K562 (cell line): ENCODE results near the gene GVQW3. TPM values are rescaled to one million over a fixed set of nuclear protein-coding genes. Genes with fewer than 3 reads are reported as not detected.

Source experiments
- ATAC-seq: fragments of 200-7000 bp; cut with Tn5 transposase; 3 replicates; pipeline ENCODE4 v1.9.1; 2020; ENCODE audit warnings: moderate library complexity
- BruUV-seq: library from RNA; stranded (reverse); fragments of 400-500 nt; replicated peaks from 2 replicates; lab custom pipeline; 2021; lab: Mats Ljungman, UMichigan
- CTCF ChIA-PET: fragments of 300-600 bp; formaldehyde crosslinking; extraction: SDS; loops from one replicate; lab custom pipeline; 2021; ENCODE audit warnings: low intra/inter-chr PET ratio; lab: Yijun Ruan, JAX
- POLR2A ChIA-PET: fragments of 300-600, 350-650 bp; sonication (Branson Sonifier 250); formaldehyde crosslinking; extraction: SDS; loops from one replicate; lab custom pipeline; 2021; ENCODE audit warnings: antibody characterized with exemption, inconsistent platforms; lab: Yijun Ruan, JAX
- DNase-seq, 4 experiments: peaks; one replicate each; pipeline versions ENCODE4 v3.0.0 to v3.0.0-alpha.2; 2011 to 2018; ENCODE audit warnings: low spot score in 3 of 4, mixed read lengths in 3 of 4; ENCODE audit errors: extremely low read depth in 1 of 4
- FAIRE-seq: peaks from 2 replicates; lab custom pipeline; 2011; peaks lifted over from hg19 to GRCh38; lab: Jason Lieb, UNC
- H2AFZ ChIP-seq: 2 replicates; pipeline ENCODE4 v1.6.0; 2011; ENCODE audit warnings: low read depth, low read length, control low read depth, inconsistent platforms
- H3K27ac ChIP-seq: fragments of 200-600 bp; 3 replicates; pipeline ENCODE4 v1.8.0; 2011; ENCODE audit warnings: low read depth, mild to moderate bottlenecking, control low read depth, inconsistent platforms, low read length, moderate library complexity, mixed read lengths; ENCODE audit errors: extremely low read depth
- H3K27me3 ChIP-seq, 2 experiments: fragments of 300-600 bp in 1 of 2; 2 replicates in 1 of 2; 3 replicates in 1 of 2; pipeline versions ENCODE4 v1.6.0 to v1.8.0; 2011; ENCODE audit warnings: inconsistent platforms in 2 of 2, low read length in 2 of 2, mild to moderate bottlenecking in 1 of 2, mixed read lengths in 1 of 2, moderate library complexity in 1 of 2; ENCODE audit not compliant: control insufficient read depth in 2 of 2, insufficient read depth in 2 of 2
- H3K36me3 ChIP-seq: fragments of 300-600 bp; 3 replicates; pipeline ENCODE4 v1.8.0; 2011; ENCODE audit warnings: mild to moderate bottlenecking, low read length, inconsistent platforms; ENCODE audit not compliant: control insufficient read depth, insufficient read depth
- H3K4me1 ChIP-seq, 2 experiments: fragments of 200-600 bp in 1 of 2; replicated peaks in 1 of 2; 2 replicates in 1 of 2; 3 replicates in 1 of 2; pipeline versions ENCODE4 v1.5.1 to v1.8.0; 2011; ENCODE audit warnings: inconsistent platforms in 2 of 2, low read length in 2 of 2, mild to moderate bottlenecking in 1 of 2, mixed read lengths in 1 of 2, moderate library complexity in 1 of 2; ENCODE audit not compliant: control insufficient read depth in 2 of 2, insufficient read depth in 2 of 2
- H3K4me2 ChIP-seq: 2 replicates; pipeline ENCODE4 v1.6.1; 2011; ENCODE audit warnings: low read length, control low read depth, inconsistent platforms, mixed read lengths; ENCODE audit not compliant: insufficient read depth
- H3K4me3 ChIP-seq: fragments of 200-600 bp; sonication (generic), shearing (Covaris generic); 2 replicates; pipeline ENCODE4 v1.5.1; 2016; ENCODE audit warnings: control low read depth, inconsistent platforms
- H3K79me2 ChIP-seq: fragments of 200-600 bp; 3 replicates; pipeline ENCODE4 v1.8.0; 2011; ENCODE audit warnings: low read length, inconsistent platforms; ENCODE audit not compliant: control insufficient read depth, insufficient read depth
- H3K9ac ChIP-seq, 2 experiments: 2 replicates each; pipeline versions ENCODE4 v1.6.0 to v1.6.1; 2011; ENCODE audit warnings: low read depth in 2 of 2, low read length in 2 of 2, control low read depth in 1 of 2, inconsistent platforms in 1 of 2, mild to moderate bottlenecking in 1 of 2, mixed read lengths in 1 of 2; ENCODE audit not compliant: insufficient read depth in 1 of 2
- H3K9me1 ChIP-seq: one replicate; pipeline ENCODE4 v1.6.0; 2011; ENCODE audit warnings: inconsistent platforms, mild to moderate bottlenecking, low read length, moderate library complexity; ENCODE audit not compliant: control insufficient read depth, insufficient read depth
- H3K9me3 ChIP-seq: replicated peaks from 2 replicates; pipeline ENCODE4 v1.5.1; 2011; ENCODE audit warnings: low read depth, low read length, inconsistent platforms; ENCODE audit not compliant: control insufficient read depth, insufficient read depth
- H4K20me1 ChIP-seq: replicated peaks from 2 replicates; pipeline ENCODE4 v1.6.1; 2011; ENCODE audit warnings: low read length, inconsistent platforms, mixed read lengths; ENCODE audit not compliant: control insufficient read depth, insufficient read depth
- BRCA1 ChIP-seq, 2 experiments: fragments of 450-650 bp in 1 of 2; sonication (generic) in 1 of 2; formaldehyde crosslinking in 1 of 2; IDR thresholded peaks; 2 replicates each; pipeline versions ENCODE4 v1.5.0 to v1.6.1; 2017 to 2020; ENCODE audit warnings: mild to moderate bottlenecking in 1 of 2, missing genetic modification reagents in 1 of 2
- CEBPB ChIP-seq: fragments of 450-650 bp; IDR thresholded peaks from 2 replicates; pipeline ENCODE4 v1.6.1; 2016; ENCODE audit warnings: missing genetic modification characterization, missing compliant biosample characterization
- DPF2 ChIP-seq: fragments of 450-650 bp; IDR thresholded peaks from 2 replicates; pipeline ENCODE4 v1.6.1; 2016
- GATA2 ChIP-seq: sonication (generic); formaldehyde crosslinking; IDR thresholded peaks from 2 replicates; pipeline ENCODE4 v1.4.0; 2020; ENCODE audit warnings: mild to moderate bottlenecking, missing genetic modification reagents
- KAT8 ChIP-seq: fragments of 450-650 bp; IDR thresholded peaks from 2 replicates; pipeline ENCODE4 v1.6.1; 2016; ENCODE audit warnings: low read depth, mild to moderate bottlenecking
- KLF13 ChIP-seq: fragments of 450-650 bp; IDR thresholded peaks from 2 replicates; pipeline ENCODE4 v1.6.1; 2016; ENCODE audit warnings: missing genetic modification characterization, low read depth, mild to moderate bottlenecking, missing compliant biosample characterization, moderate library complexity, borderline replicate concordance
- MEF2A ChIP-seq: IDR thresholded peaks from 2 replicates; pipeline ENCODE4 v1.6.1; 2011; ENCODE audit warnings: low read depth, mild to moderate bottlenecking, low read length, moderate library complexity; ENCODE audit not compliant: control insufficient read depth
- NFRKB ChIP-seq: fragments of 450-650 bp; IDR thresholded peaks from 2 replicates; pipeline ENCODE4 v1.6.1; 2016; ENCODE audit warnings: low read depth
- SLC30A9 ChIP-seq: fragments of 250-450 bp; sonication (Bioruptor Pico); IDR thresholded peaks from 2 replicates; pipeline ENCODE4 v1.8.0; 2022; ENCODE audit warnings: mild to moderate bottlenecking, moderate library complexity
- SMAD1 ChIP-seq: fragments of 150-350 bp; IDR thresholded peaks from 2 replicates; pipeline ENCODE4 v1.6.1; 2014; ENCODE audit warnings: low read length, low read depth; ENCODE audit not compliant: partially characterized antibody
- ZNF12 ChIP-seq: sonication (generic); formaldehyde crosslinking; IDR thresholded peaks from 2 replicates; pipeline ENCODE4 v1.4.0; 2020; ENCODE audit warnings: mild to moderate bottlenecking, missing genetic modification reagents
- ZNF77 ChIP-seq: fragments of 250-450 bp; sonication (Bioruptor Pico); IDR thresholded peaks from 2 replicates; pipeline ENCODE4 v1.5.0; 2020
- ZSCAN32 ChIP-seq: fragments of 450-650 bp; formaldehyde crosslinking; IDR thresholded peaks from 2 replicates; pipeline ENCODE4 v1.4.0; 2020; ENCODE audit warnings: mild to moderate bottlenecking, moderate library complexity
- ZZZ3 ChIP-seq: fragments of 450-650 bp; IDR thresholded peaks from 2 replicates; pipeline ENCODE4 v1.6.1; 2016; ENCODE audit warnings: antibody characterized with exemption, mild to moderate bottlenecking, moderate library complexity
- WGBS: fragments of 100-300 bp; shearing (Covaris generic); methylation state at CpG from one replicate; pipeline ENCODE4 v1.1.6; 2016; ENCODE audit warnings: low coverage, mixed read lengths; ENCODE audit not compliant: insufficient coverage; ENCODE audit errors: missing lambda C conversion rate; 5-methylcytosine and 5-hydroxymethylcytosine counted together
- in situ Hi-C: fragments of 300-500 bp; cut with MboI; formaldehyde crosslinking; loops from 4 replicates; pipeline ENCODE4 v1.15.0; 2018; ENCODE audit warnings: inconsistent platforms, mixed read lengths
- intact Hi-C: fragments of 100-400 bp; cut with micrococcal nuclease; formaldehyde crosslinking; loops from 2 replicates; pipeline ENCODE4 v1.14.2; 2022
- polyA plus RNA-seq, 8 experiments: library from polyadenylated mRNA; depleted of rRNA in 4 of 8; stranded (reverse) in 5 of 8; unstranded in 3 of 8; fragments of >200 nt; fragmentation: Nextera tagmentation in 2 of 8; fragmentation: Illumina TruSeq in 1 of 8; extraction: Ambion mirVana in 2 of 8; extraction: Trizol in 1 of 8; gene quantifications; 2 replicates each; pipeline versions ENCODE4 v1.2.1 to v1.2.3, GENCODE V29; 2011 to 2014; ENCODE audit warnings: inconsistent platforms in 1 of 8, missing spikeins in 1 of 8
- total RNA-seq, 7 experiments: library from RNA; depleted of rRNA in 6 of 7; stranded (reverse); fragments of >200 nt in 6 of 7; fragmentation: Illumina TruSeq in 2 of 7; extraction: Trizol in 2 of 7; gene quantifications; 2 replicates each; pipeline versions ENCODE4 v1.2.1 to v1.2.3, GENCODE V29; 2011 to 2021; ENCODE audit warnings: low replicate concordance in 1 of 7
- TF ChIP-seq, protein P1 (sequence below): sonication (generic); formaldehyde crosslinking; IDR thresholded peaks from 2 replicates; pipeline ENCODE4 v1.8.0; 2022; ENCODE audit warnings: mild to moderate bottlenecking, missing genetic modification reagents

Gene GVQW3
- total and polyA plus RNA-seq, 9 of the 15 experiments (the other 6 are each of a cell fraction or from before 2014, with no cell fraction given): 0.66 to 5.7 (median 2.1) TPM

DNA sequence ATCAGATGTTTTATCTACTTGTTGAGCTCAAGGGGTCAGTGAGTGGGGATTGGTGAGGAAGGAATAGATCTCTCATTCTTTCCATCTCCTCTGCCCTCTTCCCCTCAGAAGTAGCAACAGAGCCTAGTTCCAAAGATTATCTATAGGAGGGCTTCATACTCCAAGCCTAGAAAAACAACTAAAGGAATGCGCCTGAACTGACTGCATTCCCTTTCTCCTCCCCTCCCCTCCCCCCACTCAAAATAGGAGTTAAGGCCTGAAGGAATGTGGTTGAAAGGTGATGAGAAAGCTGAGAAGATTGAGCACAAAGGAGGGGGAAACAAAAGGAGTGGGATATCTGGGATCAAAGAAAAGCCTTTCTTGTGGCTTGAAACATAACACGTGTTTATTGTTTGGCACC, 74.2 kb downstream of the GVQW3 start:
- H3K36me3 ChIP-seq: peaks cover 79% of the 10 kb centered on the region
- H3K4me1 ChIP-seq: no peaks in the 10 kb centered on the region
- no TSS peak for BruUV-seq
- intact Hi-C loops: no loop called here
- in situ Hi-C loops: no loop called here
- no peaks in the 10 kb centered on the region for H3K27me3 ChIP-seq
- H3K9me3 ChIP-seq: no peaks in the 10 kb centered on the region
- no peaks in the 10 kb centered on the region for H3K79me2 ChIP-seq
- H3K4me3 ChIP-seq: no peak overlapping the region
- DNase-seq (no peak), ATAC-seq (no peak), FAIRE-seq (no peak)
- TF ChIP-seq SMAD1: no peak
- TF ChIP-seq KAT8: no peak
- no peak for TF ChIP-seq ZNF12 (CRISPR knock-in tag)
- TF ChIP-seq ZSCAN32 (CRISPR knock-in tag): no peak
- no peak for TF ChIP-seq ZNF77 (CRISPR knock-in tag)
- no peak for TF ChIP-seq SLC30A9 (CRISPR knock-in tag)
- no peak for TF ChIP-seq CEBPB (tag)
- no peak for TF ChIP-seq GATA2 (CRISPR knock-in tag)
- no peak for TF ChIP-seq DPF2
- TF ChIP-seq ZZZ3: no peak
- no peak for TF ChIP-seq MEF2A
- TF ChIP-seq KLF13 (tag): no peak
- no peak for TF ChIP-seq NFRKB
- no peak for TF ChIP-seq BRCA1 (IDR thresholded peaks at IDR 0.05)
- no peak for TF ChIP-seq BRCA1 (CRISPR knock-in tag; IDR thresholded peaks at IDR 0.05)
- TF ChIP-seq, protein P1, sequence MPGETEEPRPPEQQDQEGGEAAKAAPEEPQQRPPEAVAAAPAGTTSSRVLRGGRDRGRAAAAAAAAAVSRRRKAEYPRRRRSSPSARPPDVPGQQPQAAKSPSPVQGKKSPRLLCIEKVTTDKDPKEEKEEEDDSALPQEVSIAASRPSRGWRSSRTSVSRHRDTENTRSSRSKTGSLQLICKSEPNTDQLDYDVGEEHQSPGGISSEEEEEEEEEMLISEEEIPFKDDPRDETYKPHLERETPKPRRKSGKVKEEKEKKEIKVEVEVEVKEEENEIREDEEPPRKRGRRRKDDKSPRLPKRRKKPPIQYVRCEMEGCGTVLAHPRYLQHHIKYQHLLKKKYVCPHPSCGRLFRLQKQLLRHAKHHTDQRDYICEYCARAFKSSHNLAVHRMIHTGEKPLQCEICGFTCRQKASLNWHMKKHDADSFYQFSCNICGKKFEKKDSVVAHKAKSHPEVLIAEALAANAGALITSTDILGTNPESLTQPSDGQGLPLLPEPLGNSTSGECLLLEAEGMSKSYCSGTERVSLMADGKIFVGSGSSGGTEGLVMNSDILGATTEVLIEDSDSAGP (CRISPR knock-in tag): no peak
- CTCF ChIA-PET: no interaction called here
- H2AFZ ChIP-seq: no peak overlapping the region
- H3K4me2 ChIP-seq: no peak overlapping the region
- no peaks in the 10 kb centered on the region for H4K20me1 ChIP-seq
- H3K9me1 ChIP-seq: no peaks in the 10 kb centered on the region
- no peak overlapping the region for H3K27ac ChIP-seq
- POLR2A ChIA-PET: interaction anchor here (0.7 to 1.1 kb wide), 2 partner anchors 9 to 305 kb away, joined by 3 to 5 read pairs; no protein-coding TSS in a partner anchor
- H3K9ac ChIP-seq: no peak overlapping the region
- WGBS: 87% methylated on average over 2 of the region's 2 CpGs
